Measurements from ENCODE around the gene TDRD5.
A peak's percentile ranks its signal among the peaks of the same experiment; 100 is the strongest.
"Not testable (repeated sequence)": the region's sequence is repeated elsewhere in the genome, so short reads cannot be mapped to it uniquely, and the experiment has no call there.

TDRD5 gene

DNA sequence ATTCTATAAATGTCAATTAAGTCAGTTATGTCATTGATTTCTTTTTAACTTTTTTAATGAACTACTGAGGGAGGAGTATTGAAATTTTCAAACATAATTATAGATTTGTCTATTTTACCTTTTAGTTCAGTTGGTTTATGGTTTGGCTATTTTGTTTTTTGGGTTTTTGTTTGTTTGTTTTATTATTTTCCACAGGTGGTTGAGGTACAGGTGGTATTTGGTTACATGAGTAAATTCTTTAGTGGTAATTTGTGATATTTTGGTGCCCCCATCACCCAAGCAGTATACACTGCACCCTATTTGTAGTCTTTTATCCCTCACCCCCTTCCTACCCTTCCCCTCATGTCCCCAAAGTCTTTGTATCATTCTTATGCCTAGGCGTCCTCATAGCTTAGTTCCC lies 9.5 kb downstream of the TDRD5 start:
- DNase-seq (ENCODE audit: low spot score) = no peak

- no peak for DNase-seq (ENCODE audit: low spot score)
These were observed 20.7 kb downstream of the TDRD5 start for GRCh38 chr1:179612361-179612760.

- no peak for DNase-seq (ENCODE audit: low spot score)
These were observed 39.1 kb downstream of the TDRD5 start for GRCh38 chr1:179630719-179631118.

- DNase-seq (ENCODE audit: low spot score) = no peak
These were observed 41.2 kb downstream of the TDRD5 start for GRCh38 chr1:179632868-179633267.

GRCh38 chr1:179637211-179637860 lies 45.7 kb downstream of the TDRD5 start:
- no peak for DNase-seq (ENCODE audit: low spot score)

DNA sequence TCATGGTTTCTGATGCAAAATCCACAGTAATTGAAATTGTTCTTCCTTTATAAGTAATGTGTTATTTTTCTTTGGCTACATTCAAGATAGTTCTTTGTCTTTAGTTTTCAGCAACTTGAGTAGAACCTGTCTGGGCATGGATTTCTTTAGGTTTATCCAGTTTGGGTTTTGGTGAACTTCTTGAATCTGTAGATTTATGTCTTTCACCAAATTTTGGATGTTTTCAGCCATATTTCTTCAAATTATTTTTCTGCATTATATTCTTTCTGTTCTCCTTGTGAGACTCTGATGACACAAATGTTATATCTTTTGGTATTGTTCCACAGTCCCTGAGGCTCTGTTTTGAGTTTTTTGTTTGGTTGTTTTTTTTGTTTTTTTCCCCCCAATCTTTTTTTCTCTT lies 69.4 kb downstream of the TDRD5 start:
- DNase-seq (ENCODE audit: low spot score) = no peak

DNA sequence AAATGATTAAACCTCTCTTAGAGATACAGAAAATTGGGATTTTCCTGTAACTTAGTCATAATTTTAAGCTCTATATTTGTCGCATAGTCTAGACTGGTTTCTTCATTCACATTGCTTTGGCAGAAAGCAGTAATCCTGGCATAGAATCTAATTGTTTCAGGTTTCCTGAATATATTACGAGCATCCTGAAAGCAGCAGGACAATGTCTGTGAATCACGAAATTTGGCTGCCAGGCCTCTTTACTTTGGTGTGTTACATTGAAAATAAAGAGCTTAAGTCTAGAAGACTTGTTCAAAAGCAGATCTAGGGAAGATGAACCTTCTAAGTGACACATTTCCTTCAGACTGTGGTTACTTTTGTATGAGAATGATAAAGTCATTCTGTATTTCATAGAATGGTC lies 72.2 kb downstream of the TDRD5 start:
- no peak for DNase-seq (ENCODE audit: low spot score)

- DNase-seq (ENCODE audit: low spot score) = no peak
These were observed 86.2 kb downstream of the TDRD5 start for GRCh38 chr1:179677882-179678281.

- not testable (repeated sequence) for DNase-seq (ENCODE audit: low spot score)
These were observed 102.9 kb downstream of the TDRD5 start for GRCh38 chr1:179694530-179694929.

DNA sequence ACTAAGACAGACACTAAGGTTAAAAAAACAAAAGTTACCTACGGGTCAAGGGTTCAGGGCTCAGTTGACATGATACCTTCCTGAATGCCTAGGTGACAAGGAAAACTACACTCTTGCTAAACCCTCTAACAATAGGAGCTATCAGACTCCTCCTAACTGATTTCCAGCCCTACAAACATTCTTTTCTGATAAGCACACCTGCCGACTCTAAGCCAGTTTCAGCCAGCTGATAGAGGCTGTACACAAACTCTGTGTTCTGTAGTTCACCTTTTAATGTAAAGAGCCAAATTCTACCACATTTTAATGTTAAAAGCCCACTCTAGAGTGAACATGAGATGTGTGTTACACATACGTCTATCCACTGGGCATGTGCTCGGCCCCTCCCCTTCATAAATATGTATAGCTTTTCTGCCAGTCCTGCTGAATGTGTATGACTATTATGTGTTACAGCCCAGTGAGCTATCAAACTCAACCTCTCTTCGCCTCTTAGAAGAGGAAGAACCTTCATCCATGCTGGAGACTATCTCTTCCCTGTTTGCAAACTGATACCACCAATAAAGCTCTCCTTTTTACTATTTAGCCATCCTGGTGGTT lies 111.4 kb downstream of the TDRD5 start:
- no peak for DNase-seq (ENCODE audit: low spot score)

DNA sequence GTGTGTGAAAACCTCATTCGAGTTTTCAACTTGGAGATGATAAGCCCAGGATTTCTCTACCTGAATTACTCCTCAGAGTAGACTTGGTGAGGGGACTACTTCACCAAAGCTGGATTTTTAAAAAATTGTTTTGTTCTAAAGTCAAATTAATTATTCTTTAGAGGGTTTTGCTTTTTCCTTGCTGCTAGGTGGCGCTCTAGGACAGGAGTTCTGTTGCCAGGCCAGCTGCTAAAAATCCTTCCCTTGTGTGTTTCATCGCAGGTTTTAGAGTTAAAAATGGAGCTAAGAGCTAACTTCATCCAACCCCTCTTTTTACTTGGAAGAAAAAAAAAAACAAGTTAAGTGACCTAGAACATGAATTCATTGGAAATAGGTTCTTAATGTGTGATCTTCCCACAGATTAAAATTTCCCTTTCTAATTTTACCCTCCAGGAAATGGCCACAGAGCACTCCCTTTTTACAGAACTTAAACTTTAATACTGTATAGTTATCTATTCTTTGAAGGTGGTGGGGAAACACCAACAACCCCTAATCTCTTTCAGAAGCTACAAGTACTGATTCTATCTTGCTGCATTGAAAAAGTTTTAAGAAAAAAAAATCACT lies 114.8 kb downstream of the TDRD5 start:
- DNase-seq (ENCODE audit: low spot score) = peak; percentile 65

DNA sequence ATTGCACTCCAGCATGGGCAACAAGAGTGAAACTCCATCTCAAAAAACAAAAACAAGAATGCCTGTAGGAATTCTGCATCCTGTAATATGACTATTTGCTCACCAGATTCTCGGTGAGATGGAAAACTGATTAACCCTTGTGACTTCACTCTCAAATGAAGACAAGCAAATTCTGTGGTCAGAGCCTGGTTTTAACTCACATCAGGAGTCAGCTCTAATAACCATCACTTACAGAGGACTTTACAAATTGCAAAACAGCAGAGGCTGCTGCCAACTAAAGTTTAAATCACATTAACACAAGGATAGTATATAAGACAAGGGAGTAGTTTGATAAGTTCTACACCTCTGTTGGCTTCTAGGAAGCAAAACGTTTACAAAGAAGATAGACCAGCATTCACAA lies 115.8 kb downstream of the TDRD5 start:
- no peak for DNase-seq (ENCODE audit: low spot score)

- DNase-seq (ENCODE audit: low spot score) = no peak
These were observed 117.0 kb downstream of the TDRD5 start for GRCh38 chr1:179708434-179709195.

GRCh38 chr1:179709841-179710329 lies 118.3 kb downstream of the TDRD5 start:
- peak; percentile 16 for DNase-seq (ENCODE audit: low spot score)

DNA sequence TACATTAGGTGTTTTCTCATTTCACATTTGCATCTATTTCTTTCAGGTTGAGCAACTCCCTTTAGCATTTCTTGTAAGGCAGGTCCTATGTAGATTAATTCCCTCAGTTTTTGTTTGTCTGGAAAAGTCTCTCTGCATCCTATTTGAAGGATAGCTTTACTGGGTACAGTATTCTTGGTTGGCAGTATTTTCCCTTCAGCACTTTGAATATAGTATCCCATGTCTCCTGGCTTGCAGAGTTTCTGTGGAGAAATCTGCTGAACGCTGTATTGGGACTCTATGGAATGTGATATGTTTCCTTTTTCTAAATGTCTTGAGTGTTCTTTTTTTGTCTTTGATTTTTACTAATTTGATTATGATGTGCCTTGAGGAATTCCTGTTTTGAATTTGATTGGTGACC lies 122.5 kb downstream of the TDRD5 start:
- no peak for DNase-seq (ENCODE audit: low spot score)

- DNase-seq (ENCODE audit: low spot score) = no peak
These were observed 123.0 kb downstream of the TDRD5 start for GRCh38 chr1:179714623-179715022.

DNA sequence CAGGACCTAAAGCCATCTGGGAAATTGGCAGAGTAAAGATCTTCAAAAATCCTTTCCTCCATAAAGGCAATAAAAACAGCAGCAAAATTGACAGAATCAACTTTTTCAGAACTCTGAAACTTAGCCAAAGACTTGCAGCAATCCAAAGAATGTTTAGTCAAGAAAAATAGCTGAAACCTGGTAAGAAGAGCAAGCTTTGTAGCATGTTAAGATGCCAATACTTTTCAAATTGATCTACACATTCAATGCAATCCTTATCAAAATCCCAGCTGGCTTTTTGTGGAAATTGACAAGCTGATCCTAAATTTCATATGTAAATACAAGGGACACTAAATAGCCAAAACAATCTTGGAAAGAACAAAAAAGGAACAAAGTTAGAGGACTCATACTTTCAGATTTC lies 127.6 kb downstream of the TDRD5 start:
- DNase-seq (ENCODE audit: low spot score) = no peak

DNA sequence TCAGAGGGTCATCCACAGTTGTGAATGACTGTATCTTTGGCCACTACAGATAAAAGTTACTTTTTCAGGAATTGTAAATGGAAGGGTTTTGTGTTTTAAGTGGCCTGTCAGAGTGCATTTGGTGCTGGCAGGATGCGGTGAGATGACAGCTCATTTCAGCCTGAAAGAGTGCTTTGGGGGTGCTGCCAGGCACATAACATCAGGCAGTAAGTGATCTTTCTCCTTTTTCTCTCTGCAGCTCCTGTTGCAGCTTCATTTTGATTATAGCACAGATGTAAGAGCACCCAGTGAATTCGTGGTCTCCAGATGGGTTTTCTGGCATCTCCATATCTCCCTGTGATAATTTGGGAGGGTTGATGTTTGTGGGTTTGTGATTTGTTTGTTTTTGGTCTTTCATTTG lies 136.6 kb downstream of the TDRD5 start:
- DNase-seq (ENCODE audit: low spot score) = no peak

DNA sequence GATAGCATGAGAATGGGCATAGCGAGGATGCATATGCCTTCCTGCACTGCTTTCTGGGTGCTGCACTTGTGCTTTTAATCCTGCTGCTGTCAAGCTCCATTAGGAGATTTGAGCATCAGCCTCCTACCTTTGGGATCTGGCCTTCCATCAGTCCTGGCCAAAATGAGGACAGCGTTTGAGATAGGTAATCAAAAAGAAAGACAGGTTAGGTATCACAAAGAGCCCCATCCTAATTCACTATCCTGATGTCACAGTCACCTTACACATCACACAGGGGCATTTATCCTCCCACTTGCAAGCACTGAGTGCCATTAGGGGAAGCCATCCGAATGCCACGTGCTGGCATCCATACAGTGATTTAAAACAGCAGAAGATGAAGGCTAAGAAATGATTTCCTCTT lies 138.2 kb downstream of the TDRD5 start:
- DNase-seq (ENCODE audit: low spot score) = no peak

DNA sequence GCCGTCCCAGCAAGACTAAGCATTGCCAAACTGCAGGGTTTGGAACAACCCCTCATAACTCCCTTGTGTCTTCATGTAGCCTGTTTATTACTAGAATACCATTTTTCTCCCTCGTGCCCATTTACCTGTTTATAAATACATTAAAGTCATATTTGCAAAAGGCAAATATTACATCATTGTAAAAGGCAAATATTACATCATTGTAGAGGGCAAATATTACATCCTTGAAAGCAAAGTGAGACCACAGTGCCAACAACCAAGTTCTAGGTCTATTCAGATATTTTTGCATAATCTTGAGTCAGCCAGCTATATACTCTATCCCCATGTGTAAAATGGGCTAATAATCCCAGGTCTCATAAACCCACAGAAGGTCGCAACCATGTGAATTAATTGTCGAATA lies 140.0 kb downstream of the TDRD5 start:
- no peak for DNase-seq (ENCODE audit: low spot score)

All from CD4-positive, alpha-beta T cell treated with Interleukin-2 at 100 ng/mL for 4 hours (primary cell).